DND-41 (cell line): ENCODE results near the gene NUDT2.

Source experiments
- CTCF ChIP-seq: IDR thresholded peaks from 2 replicates; pipeline ENCODE4 v1.5.1; 2012; ENCODE audit warnings: borderline replicate concordance, low read length, moderate library complexity, mild to moderate bottlenecking; ENCODE audit not compliant: poor library complexity, severe bottlenecking; ENCODE audit errors: extremely low read depth
- EZH2 ChIP-seq: IDR thresholded peaks from 3 replicates; pipeline ENCODE4 v1.6.1; 2012; ENCODE audit warnings: borderline replicate concordance, low read depth, mild to moderate bottlenecking, moderate library complexity, low read length, inconsistent platforms; ENCODE audit not compliant: severe bottlenecking

GRCh38 chr9:34331196-34331595 lies 1.8 kb downstream of the NUDT2 start:
- TF ChIP-seq CTCF, result no peak
- no peak for TF ChIP-seq EZH2
